NCI-H526 treated with DMSO at 0.1 percent for 48 hours (cell line): ENCODE data around the gene UTRN.

Source experiments
- DNase-seq: peaks from one replicate; lab custom pipeline; 2025; lab: John Stamatoyannopoulos, UW

Gene UTRN

GRCh38 chr6:144284783-144285547, at the start of gene UTRN:
Gene UTRN (plus strand): TSS chr6:144285335. CDS start chr6:144291829, 6,494 bp downstream.
- no peak for DNase-seq

- no peak for DNase-seq
Observed at GRCh38 chr6:144244688-144245087, 40.4 kb upstream of the UTRN start.

- DNase-seq, result no peak
Observed at GRCh38 chr6:144246988-144247387, 38.1 kb upstream of the UTRN start.

GRCh38 chr6:144248003-144248402, 37.1 kb upstream of the UTRN start:
- DNase-seq, result no peak

- DNase-seq, result no peak
Observed at GRCh38 chr6:144248476-144249301, 36.4 kb upstream of the UTRN start.

- DNase-seq, result no peak
Observed at GRCh38 chr6:144250276-144250675, 34.9 kb upstream of the UTRN start.

GRCh38 chr6:144252259-144252658, 32.9 kb upstream of the UTRN start:
- no peak for DNase-seq

- DNase-seq, result no peak
Observed at GRCh38 chr6:144259986-144260385, 25.1 kb upstream of the UTRN start.

GRCh38 chr6:144262470-144263369, 22.4 kb upstream of the UTRN start:
- DNase-seq, result no peak

- DNase-seq, result no peak
Observed at GRCh38 chr6:144263786-144264185, 21.3 kb upstream of the UTRN start.

- no peak for DNase-seq
Observed at GRCh38 chr6:144264270-144265060, 20.7 kb upstream of the UTRN start.

- DNase-seq, result no peak
Observed at GRCh38 chr6:144265061-144265357, 20.1 kb upstream of the UTRN start.

- no peak for DNase-seq
Observed at GRCh38 chr6:144265390-144265789, 19.7 kb upstream of the UTRN start.

- DNase-seq, result no peak
Observed at GRCh38 chr6:144266091-144266649, 19.0 kb upstream of the UTRN start.

GRCh38 chr6:144268794-144269349, 16.3 kb upstream of the UTRN start:
- DNase-seq, result no peak

GRCh38 chr6:144277174-144277573, 8.0 kb upstream of the UTRN start:
- DNase-seq, result no peak

- DNase-seq, result no peak
Observed at GRCh38 chr6:144277605-144278227, 7.4 kb upstream of the UTRN start.

- DNase-seq, result no peak
Observed at GRCh38 chr6:144278659-144279314, 6.3 kb upstream of the UTRN start.

- no peak for DNase-seq
Observed at GRCh38 chr6:144279484-144280150, 5.5 kb upstream of the UTRN start.
